ENCODE results near the gene MBD3L4.
"Not testable (repeated sequence)": the region's sequence is repeated elsewhere in the genome, so short reads cannot be mapped to it uniquely, and the experiment has no call there.

GRCh38 chr19:7030278-7030677 lies 9.7 kb downstream of the MBD3L4 start, which contains the start of gene MBD3L5:
- not testable (repeated sequence) for TF ChIP-seq CTCF, POLR2A (IDR thresholded peaks at IDR 0.05)
